KMS-11 (cell line): ENCODE results near the gene AGPS.

Experiments
- H2AFZ ChIP-seq: fragments of 200-600 bp; sonication (generic); 2 replicates; pipeline ENCODE4 v1.6.1; 2016; ENCODE audit warnings: antibody characterized with exemption, mixed run types, low read depth
- H3K27ac ChIP-seq: fragments of 200-600 bp; sonication (generic); 2 replicates; pipeline ENCODE4 v1.6.1; 2016; ENCODE audit warnings: mild to moderate bottlenecking, mixed run types
- H3K27me3 ChIP-seq: fragments of 200-600 bp; sonication (generic); 2 replicates; pipeline ENCODE4 v1.6.1; 2017; ENCODE audit warnings: mild to moderate bottlenecking, low read depth, mixed run types, moderate library complexity; ENCODE audit not compliant: insufficient read depth
- H3K36me3 ChIP-seq: fragments of 200-600 bp; sonication (generic); 2 replicates; pipeline ENCODE4 v1.6.1; 2017; ENCODE audit warnings: mild to moderate bottlenecking, mixed run types; ENCODE audit not compliant: insufficient read depth
- H3K4me1 ChIP-seq: fragments of 200-600 bp; sonication (generic); 2 replicates; pipeline ENCODE4 v1.6.1; 2016; ENCODE audit warnings: mild to moderate bottlenecking, low read depth, mixed run types; ENCODE audit not compliant: poor library complexity, severe bottlenecking
- H3K4me2 ChIP-seq: fragments of 200-600 bp; sonication (generic); 2 replicates; pipeline ENCODE4 v1.7.0; 2016; ENCODE audit warnings: mild to moderate bottlenecking, mixed run types
- H3K4me3 ChIP-seq: fragments of 200-600 bp; sonication (generic); IDR thresholded peaks from 2 replicates; pipeline ENCODE4 v1.6.1; 2017; ENCODE audit warnings: low read depth, low read length, mixed read lengths; ENCODE audit not compliant: insufficient read depth
- H3K79me2 ChIP-seq: fragments of 200-600 bp; sonication (generic); 2 replicates; pipeline ENCODE4 v1.6.1; 2016; ENCODE audit warnings: low read depth, mixed run types; ENCODE audit not compliant: insufficient read depth
- H3K9ac ChIP-seq: fragments of 200-600 bp; sonication (generic); 2 replicates; pipeline ENCODE4 v1.6.1; 2016; ENCODE audit warnings: mild to moderate bottlenecking, mixed run types
- H4K20me1 ChIP-seq: fragments of 200-600 bp; sonication (generic); 2 replicates; pipeline ENCODE4 v1.6.1; 2016; ENCODE audit warnings: mild to moderate bottlenecking, mixed run types; ENCODE audit not compliant: insufficient read depth
- TF ChIP-seq, protein P1 (sequence below): fragments of 200-600 bp; sonication (generic); conservative IDR thresholded peaks from 2 replicates; pipeline ENCODE4 v1.6.1; 2017; ENCODE audit warnings: low read depth, mild to moderate bottlenecking, antibody characterized with exemption, low read length, moderate library complexity, mixed read lengths

Gene AGPS

GRCh38 chr2:177557794-177558193, 165.2 kb downstream of the AGPS start:
- Histone ChIP-seq H3K27me3 (no peaks in the 10 kb centered on the region), H3K27ac (no peak overlapping the region), H3K79me2 (no peaks in the 10 kb centered on the region), H3K4me3 (no peak overlapping the region), H4K20me1 (no peaks in the 10 kb centered on the region), H3K4me2 (no peak overlapping the region), H3K4me1 (peaks cover 7% of the 10 kb centered on the region), H3K36me3 (no peaks in the 10 kb centered on the region), H2AFZ (no peak overlapping the region), H3K9ac (no peak overlapping the region)
- TF ChIP-seq, protein P1, sequence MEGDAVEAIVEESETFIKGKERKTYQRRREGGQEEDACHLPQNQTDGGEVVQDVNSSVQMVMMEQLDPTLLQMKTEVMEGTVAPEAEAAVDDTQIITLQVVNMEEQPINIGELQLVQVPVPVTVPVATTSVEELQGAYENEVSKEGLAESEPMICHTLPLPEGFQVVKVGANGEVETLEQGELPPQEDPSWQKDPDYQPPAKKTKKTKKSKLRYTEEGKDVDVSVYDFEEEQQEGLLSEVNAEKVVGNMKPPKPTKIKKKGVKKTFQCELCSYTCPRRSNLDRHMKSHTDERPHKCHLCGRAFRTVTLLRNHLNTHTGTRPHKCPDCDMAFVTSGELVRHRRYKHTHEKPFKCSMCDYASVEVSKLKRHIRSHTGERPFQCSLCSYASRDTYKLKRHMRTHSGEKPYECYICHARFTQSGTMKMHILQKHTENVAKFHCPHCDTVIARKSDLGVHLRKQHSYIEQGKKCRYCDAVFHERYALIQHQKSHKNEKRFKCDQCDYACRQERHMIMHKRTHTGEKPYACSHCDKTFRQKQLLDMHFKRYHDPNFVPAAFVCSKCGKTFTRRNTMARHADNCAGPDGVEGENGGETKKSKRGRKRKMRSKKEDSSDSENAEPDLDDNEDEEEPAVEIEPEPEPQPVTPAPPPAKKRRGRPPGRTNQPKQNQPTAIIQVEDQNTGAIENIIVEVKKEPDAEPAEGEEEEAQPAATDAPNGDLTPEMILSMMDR: no peak

- no peaks in the 10 kb centered on the region for H3K36me3 ChIP-seq
- H3K4me1 ChIP-seq: no peaks in the 10 kb centered on the region
- no peak overlapping the region for H3K9ac ChIP-seq
- H4K20me1 ChIP-seq: no peaks in the 10 kb centered on the region
- no peak overlapping the region for H3K4me3 ChIP-seq
- H3K27me3 ChIP-seq: no peaks in the 10 kb centered on the region
- H3K79me2 ChIP-seq: no peaks in the 10 kb centered on the region
- no peak overlapping the region for H3K27ac ChIP-seq
- H3K4me2 ChIP-seq: no peak overlapping the region
- TF ChIP-seq, protein P1: no peak
- H2AFZ ChIP-seq: no peak overlapping the region
Measured at GRCh38 chr2:177559638-177560037, 167.1 kb downstream of the AGPS start.

DNA sequence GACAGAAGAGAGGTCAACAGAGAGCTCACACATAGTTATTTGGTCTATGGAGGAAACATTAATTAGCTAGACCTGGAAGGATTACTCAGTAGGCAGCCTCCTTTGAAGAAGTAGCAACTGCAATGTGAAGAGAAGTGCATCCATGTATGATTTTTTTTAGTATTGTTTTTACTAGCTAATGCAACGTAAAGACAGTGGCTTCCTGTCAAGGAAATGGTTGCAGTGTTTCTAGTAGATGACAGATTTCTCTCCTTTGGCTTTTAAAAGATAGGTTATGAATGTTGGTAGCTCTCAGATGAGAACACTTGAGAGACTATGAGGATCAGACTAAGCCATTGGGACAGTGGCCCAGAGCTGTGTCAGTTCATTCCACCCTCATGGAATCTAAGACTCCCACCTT, 175.8 kb downstream of the AGPS start:
- Histone ChIP-seq H3K4me2 (no peak overlapping the region), H3K4me3 (no peak overlapping the region), H3K79me2 (no peaks in the 10 kb centered on the region), H3K4me1 (no peaks in the 10 kb centered on the region), H4K20me1 (no peaks in the 10 kb centered on the region), H3K27me3 (no peaks in the 10 kb centered on the region), H3K36me3 (no peaks in the 10 kb centered on the region), H3K9ac (no peak overlapping the region), H3K27ac (no peak overlapping the region), H2AFZ (no peak overlapping the region)
- TF ChIP-seq, protein P1: no peak

DNA sequence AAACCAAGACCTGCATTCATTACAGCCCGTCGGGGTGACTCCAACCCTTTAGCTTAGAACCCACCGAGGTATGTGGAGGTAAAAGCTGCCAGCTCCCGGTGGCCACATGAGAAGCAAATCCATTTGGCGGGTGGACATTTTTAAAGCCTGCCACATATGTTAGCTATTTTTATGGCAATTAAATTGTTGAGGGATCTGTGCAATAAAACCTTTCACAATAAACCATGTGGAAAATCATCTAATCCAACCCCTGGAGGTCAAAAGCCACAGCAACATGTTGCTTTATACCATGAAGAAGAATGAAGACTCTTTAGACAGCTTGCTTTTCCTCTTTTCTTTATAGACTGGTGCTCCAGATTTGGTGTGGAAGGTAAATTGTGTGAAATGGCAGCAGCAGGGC, 176.3 kb downstream of the AGPS start:
- H3K79me2 ChIP-seq: no peaks in the 10 kb centered on the region
- no peaks in the 10 kb centered on the region for H4K20me1 ChIP-seq
- no peaks in the 10 kb centered on the region for H3K27me3 ChIP-seq
- no peaks in the 10 kb centered on the region for H3K36me3 ChIP-seq
- H3K4me2 ChIP-seq: no peak overlapping the region
- H3K27ac ChIP-seq: no peak overlapping the region
- no peak overlapping the region for H3K4me3 ChIP-seq
- TF ChIP-seq, protein P1: no peak
- H3K4me1 ChIP-seq: no peaks in the 10 kb centered on the region
- H2AFZ ChIP-seq: no peak overlapping the region
- no peak overlapping the region for H3K9ac ChIP-seq
